ENCODE measurements around the gene DHRS12.

Gene DHRS12

GRCh38 chr13:51831519-51831918, 27.6 kb upstream of the DHRS12 start:
- Mint-ChIP-seq H3K4me3 (no peak overlapping the region), H3K27ac (no peak overlapping the region), H3K27me3 (ENCODE audit: low read depth) (peaks cover 28% of the 10 kb centered on the region), H3K9me3 (no peaks in the 10 kb centered on the region), H3K4me1 (peaks cover 13% of the 10 kb centered on the region), H3K36me3 (ENCODE audit: low read depth) (no peaks in the 10 kb centered on the region)
- TF ChIP-seq CTCF (IDR thresholded peaks at IDR 0.05; ENCODE audit: unreplicated experiment in 3 of 3): no peak

- H3K27me3 Mint-ChIP-seq (ENCODE audit: low read depth): peaks cover 28% of the 10 kb centered on the region
- peaks cover 14% of the 10 kb centered on the region for H3K4me1 Mint-ChIP-seq
- H3K27ac Mint-ChIP-seq: no peak overlapping the region
- H3K4me3 Mint-ChIP-seq: no peak overlapping the region
- H3K9me3 Mint-ChIP-seq: no peaks in the 10 kb centered on the region
- no peaks in the 10 kb centered on the region for H3K36me3 Mint-ChIP-seq (ENCODE audit: low read depth)
- no peak for TF ChIP-seq CTCF (IDR thresholded peaks at IDR 0.05; ENCODE audit: unreplicated experiment in 3 of 3)
Measured at GRCh38 chr13:51829568-51829899, 25.6 kb upstream of the DHRS12 start.

- Mint-ChIP-seq H3K4me3 (no peak overlapping the region), H3K9me3 (no peaks in the 10 kb centered on the region), H3K4me1 (peaks cover 16% of the 10 kb centered on the region), H3K27ac (no peak overlapping the region), H3K36me3 (ENCODE audit: low read depth) (no peaks in the 10 kb centered on the region), H3K27me3 (ENCODE audit: low read depth) (peaks cover 28% of the 10 kb centered on the region)
- TF ChIP-seq CTCF (IDR thresholded peaks at IDR 0.05; ENCODE audit: unreplicated experiment in 3 of 3): no peak
Measured at GRCh38 chr13:51828730-51829567, 25.0 kb upstream of the DHRS12 start.

- H3K4me1 Mint-ChIP-seq: peaks cover 20% of the 10 kb centered on the region
Measured at GRCh38 chr13:51827254-51827653, 23.3 kb upstream of the DHRS12 start.

GRCh38 chr13:51826606-51827005, 22.6 kb upstream of the DHRS12 start:
- Mint-ChIP-seq H3K4me3 (no peak overlapping the region), H3K36me3 (ENCODE audit: low read depth) (no peaks in the 10 kb centered on the region), H3K4me1 (peaks cover 20% of the 10 kb centered on the region), H3K9me3 (no peaks in the 10 kb centered on the region), H3K27me3 (ENCODE audit: low read depth) (peaks cover 16% of the 10 kb centered on the region), H3K27ac (peak overlapping the region in 1 of 3 experiments; percentile 11)
- TF ChIP-seq CTCF (IDR thresholded peaks at IDR 0.05; ENCODE audit: unreplicated experiment in 3 of 3): no peak

More at GRCh38 chr13:51827254-51827653, 23.3 kb upstream of the DHRS12 start:
- H3K9me3 Mint-ChIP-seq: no peaks in the 10 kb centered on the region
- H3K27ac Mint-ChIP-seq: no peak overlapping the region
- TF ChIP-seq CTCF (IDR thresholded peaks at IDR 0.05; ENCODE audit: unreplicated experiment in 3 of 3): no peak
- peaks cover 22% of the 10 kb centered on the region for H3K27me3 Mint-ChIP-seq (ENCODE audit: low read depth)
- no peak overlapping the region for H3K4me3 Mint-ChIP-seq
- H3K36me3 Mint-ChIP-seq (ENCODE audit: low read depth): no peaks in the 10 kb centered on the region

GRCh38 chr13:51825681-51826254, 21.8 kb upstream of the DHRS12 start:
- H3K36me3 Mint-ChIP-seq (ENCODE audit: low read depth): no peaks in the 10 kb centered on the region

More at GRCh38 chr13:51825681-51826254, 21.8 kb upstream of the DHRS12 start:
- Mint-ChIP-seq H3K27ac (no peak overlapping the region), H3K4me1 (peaks cover 20% of the 10 kb centered on the region), H3K27me3 (ENCODE audit: low read depth) (peaks cover 20% of the 10 kb centered on the region), H3K9me3 (no peaks in the 10 kb centered on the region), H3K4me3 (no peak overlapping the region)
- no peak for TF ChIP-seq CTCF (IDR thresholded peaks at IDR 0.05; ENCODE audit: unreplicated experiment in 3 of 3)
